Activated CD8-positive, alpha-beta memory T cell treated with anti-CD3 and anti-CD28 coated beads, Interleukin-2, amount 10 ng/mL, durations not matched to agents 7 days and 5 days (primary cell): ENCODE results near the gene TAMM41. TPM values are rescaled to one million over a fixed set of nuclear protein-coding genes. Genes with fewer than 3 reads are reported as not detected.

Source experiments
- ATAC-seq: fragments of 150-1000 bp; cut with Tn5 transposase; one replicate; pipeline ENCODE4 v1.10.0; 2021; ENCODE audit warnings: moderate library complexity
- CTCF ChIA-PET: fragments of 350-600 bp; sonication (Branson Sonifier 250); formaldehyde crosslinking; loops from one replicate; lab custom pipeline; 2021; ENCODE audit warnings: antibody characterized with exemption; lab: Charles Lee
- DNase-seq: peaks from one replicate; pipeline ENCODE4 v3.0.0-alpha.2; 2020
- H3K27ac Mint-ChIP-seq: one replicate; pipeline ENCODE4 v1.8.0; 2021; ENCODE audit warnings: mild to moderate bottlenecking, mixed read lengths
- H3K27me3 Mint-ChIP-seq: one replicate; pipeline ENCODE4 v1.8.0; 2021; ENCODE audit warnings: mixed read lengths
- H3K36me3 Mint-ChIP-seq: one replicate; pipeline ENCODE4 v1.8.0; 2021; ENCODE audit warnings: mild to moderate bottlenecking, mixed read lengths
- H3K4me1 Mint-ChIP-seq: one replicate; pipeline ENCODE4 v1.8.0; 2021; ENCODE audit warnings: mixed read lengths
- H3K4me3 Mint-ChIP-seq: one replicate; pipeline ENCODE4 v1.8.0; 2021; ENCODE audit warnings: mild to moderate bottlenecking, moderate library complexity, mixed read lengths
- H3K9me3 Mint-ChIP-seq: one replicate; pipeline ENCODE4 v1.8.0; 2022; ENCODE audit warnings: low read depth, mixed read lengths
- total RNA-seq, 2 experiments: library from RNA; stranded (reverse); gene quantifications; one replicate each; pipeline ENCODE4 v1.2.3, GENCODE V29; 2021

Gene TAMM41
- total RNA-seq, 2 experiments from 2014 or later, result 19.5 to 20.4 TPM

GRCh38 chr3:11832981-11833905 lies 13.4 kb downstream of the TAMM41 start:
- H3K27ac Mint-ChIP-seq, result no peak overlapping the region
- H3K27me3 Mint-ChIP-seq, result no peaks in the 10 kb centered on the region
- no peak for ATAC-seq
- DNase-seq, result no peak
- CTCF ChIA-PET, result interaction anchor here (1.4 kb wide), 1 partner anchor 13 kb away, joined by 4 read pairs; the partner anchor contains the start of gene TAMM41
- peaks cover 26% of the 10 kb centered on the region for H3K36me3 Mint-ChIP-seq
- H3K9me3 Mint-ChIP-seq, result no peaks in the 10 kb centered on the region
- no peaks in the 10 kb centered on the region for H3K4me1 Mint-ChIP-seq
- H3K4me3 Mint-ChIP-seq, result no peak overlapping the region

GRCh38 chr3:11829416-11829815 lies 17.3 kb downstream of the TAMM41 start:
- H3K9me3 Mint-ChIP-seq, result no peaks in the 10 kb centered on the region
- H3K4me1 Mint-ChIP-seq, result peaks cover 9% of the 10 kb centered on the region
- ATAC-seq (no peak), DNase-seq (no peak)
- no peaks in the 10 kb centered on the region for H3K27me3 Mint-ChIP-seq
- H3K27ac Mint-ChIP-seq, result no peak overlapping the region
- no peak overlapping the region for H3K4me3 Mint-ChIP-seq
- CTCF ChIA-PET, result no interaction called here
- H3K36me3 Mint-ChIP-seq, result peaks cover 36% of the 10 kb centered on the region

GRCh38 chr3:11826628-11827265 lies 19.9 kb downstream of the TAMM41 start:
- H3K9me3 Mint-ChIP-seq, result no peaks in the 10 kb centered on the region
- H3K4me3 Mint-ChIP-seq, result no peak overlapping the region
- H3K4me1 Mint-ChIP-seq, result peaks cover 18% of the 10 kb centered on the region
- CTCF ChIA-PET, result interaction anchor here (0.7 to 2.9 kb wide), 3 partner anchors 9 to 350 kb away, joined by 3 to 10 read pairs (median 7); no protein-coding TSS in a partner anchor
- peak overlapping the region; percentile 2 for H3K27ac Mint-ChIP-seq
- H3K36me3 Mint-ChIP-seq, result peaks cover 35% of the 10 kb centered on the region
- H3K27me3 Mint-ChIP-seq, result no peaks in the 10 kb centered on the region
- no peak for DNase-seq
- ATAC-seq, result no peak

- Mint-ChIP-seq H3K27me3 (no peaks in the 10 kb centered on the region), H3K36me3 (peaks cover 38% of the 10 kb centered on the region), H3K4me3 (no peak overlapping the region), H3K9me3 (no peaks in the 10 kb centered on the region), H3K4me1 (peaks cover 32% of the 10 kb centered on the region), H3K27ac (no peak overlapping the region)
- no peak for DNase-seq
- no peak for ATAC-seq
- CTCF ChIA-PET, result interaction anchor here (0.5 to 2.9 kb wide), 4 partner anchors 10 to 471 kb away, joined by 3 to 10 read pairs (median 5); partner anchors contain the start of gene TAMM41
Observed at GRCh38 chr3:11825301-11825700, 21.4 kb downstream of the TAMM41 start.

- H3K4me1 Mint-ChIP-seq, result peaks cover 45% of the 10 kb centered on the region
- peak overlapping the region; percentile 31 for H3K4me3 Mint-ChIP-seq
- no peaks in the 10 kb centered on the region for H3K27me3 Mint-ChIP-seq
- H3K36me3 Mint-ChIP-seq, result peaks cover 37% of the 10 kb centered on the region
- peak overlapping the region; percentile 72 for H3K27ac Mint-ChIP-seq
- no peaks in the 10 kb centered on the region for H3K9me3 Mint-ChIP-seq
- DNase-seq, result peak; percentile 77
- peak; percentile 93 for ATAC-seq
- CTCF ChIA-PET, result interaction anchor here (0.6 to 2.2 kb wide), 6 partner anchors 9 to 88 kb away, joined by 3 to 8 read pairs (median 3); no protein-coding TSS in a partner anchor
Observed at GRCh38 chr3:11820531-11821041, 26.1 kb downstream of the TAMM41 start.

GRCh38 chr3:11819146-11819689 lies 27.5 kb downstream of the TAMM41 start:
- CTCF ChIA-PET, result interaction anchor here (1.0 to 2.2 kb wide), 3 partner anchors 15 to 34 kb away, joined by 3 to 8 read pairs (median 3); partner anchors contain the start of gene TAMM41
- H3K36me3 Mint-ChIP-seq, result peaks cover 32% of the 10 kb centered on the region
- H3K4me3 Mint-ChIP-seq, result no peak overlapping the region
- no peak overlapping the region for H3K27ac Mint-ChIP-seq
- H3K9me3 Mint-ChIP-seq, result no peaks in the 10 kb centered on the region
- DNase-seq (no peak), ATAC-seq (no peak)
- no peaks in the 10 kb centered on the region for H3K27me3 Mint-ChIP-seq
- H3K4me1 Mint-ChIP-seq, result peaks cover 38% of the 10 kb centered on the region

GRCh38 chr3:11818033-11818432 lies 28.7 kb downstream of the TAMM41 start:
- Mint-ChIP-seq H3K27ac (no peak overlapping the region), H3K36me3 (peaks cover 34% of the 10 kb centered on the region), H3K4me3 (no peak overlapping the region), H3K4me1 (peaks cover 38% of the 10 kb centered on the region), H3K9me3 (no peaks in the 10 kb centered on the region), H3K27me3 (no peaks in the 10 kb centered on the region)
- ATAC-seq, result no peak
- CTCF ChIA-PET, result interaction anchor here (1.1 to 1.7 kb wide), 3 partner anchors 14 to 193 kb away, joined by 3 to 6 read pairs (median 3); partner anchors contain the start of gene TAMM41
- DNase-seq, result no peak

- H3K9me3 Mint-ChIP-seq, result no peaks in the 10 kb centered on the region
Observed at GRCh38 chr3:11815111-11815510, 31.6 kb downstream of the TAMM41 start.

GRCh38 chr3:11814663-11815062 lies 32.0 kb downstream of the TAMM41 start:
- Mint-ChIP-seq H3K27ac (no peak overlapping the region), H3K27me3 (no peaks in the 10 kb centered on the region), H3K36me3 (peaks cover 34% of the 10 kb centered on the region), H3K9me3 (no peaks in the 10 kb centered on the region), H3K4me1 (peaks cover 15% of the 10 kb centered on the region), H3K4me3 (no peak overlapping the region)
- ATAC-seq, result no peak
- CTCF ChIA-PET, result interaction anchor here (0.7 to 1.4 kb wide), 3 partner anchors 11 to 435 kb away, joined by 3 to 5 read pairs (median 4); no protein-coding TSS in a partner anchor
- DNase-seq, result no peak

More at GRCh38 chr3:11815111-11815510, 31.6 kb downstream of the TAMM41 start:
- DNase-seq (no peak), ATAC-seq (no peak)
- Mint-ChIP-seq H3K36me3 (peaks cover 36% of the 10 kb centered on the region), H3K4me3 (no peak overlapping the region), H3K27me3 (no peaks in the 10 kb centered on the region), H3K27ac (no peak overlapping the region), H3K4me1 (peaks cover 18% of the 10 kb centered on the region)
- CTCF ChIA-PET, result interaction anchor here (1.4 kb wide), 1 partner anchor 11 kb away, joined by 4 read pairs; no protein-coding TSS in a partner anchor

GRCh38 chr3:11810276-11810675 lies 36.4 kb downstream of the TAMM41 start:
- Mint-ChIP-seq H3K36me3 (peaks cover 34% of the 10 kb centered on the region), H3K9me3 (no peaks in the 10 kb centered on the region), H3K27ac (no peak overlapping the region), H3K4me1 (peaks cover 8% of the 10 kb centered on the region), H3K27me3 (no peaks in the 10 kb centered on the region), H3K4me3 (no peak overlapping the region)
- DNase-seq (no peak), ATAC-seq (no peak)
- CTCF ChIA-PET, result no interaction called here

GRCh38 chr3:11808231-11808630 lies 38.5 kb downstream of the TAMM41 start:
- H3K27me3 Mint-ChIP-seq, result no peaks in the 10 kb centered on the region
- no peak overlapping the region for H3K4me3 Mint-ChIP-seq
- DNase-seq (no peak), ATAC-seq (no peak)
- no peak overlapping the region for H3K27ac Mint-ChIP-seq
- H3K4me1 Mint-ChIP-seq, result peaks cover 9% of the 10 kb centered on the region
- no peaks in the 10 kb centered on the region for H3K9me3 Mint-ChIP-seq
- peaks cover 36% of the 10 kb centered on the region for H3K36me3 Mint-ChIP-seq
- CTCF ChIA-PET, result no interaction called here

- Mint-ChIP-seq H3K4me1 (peaks cover 9% of the 10 kb centered on the region), H3K27ac (no peak overlapping the region), H3K9me3 (peaks cover under 1% of the 10 kb centered on the region), H3K27me3 (no peaks in the 10 kb centered on the region), H3K36me3 (peaks cover 38% of the 10 kb centered on the region), H3K4me3 (no peak overlapping the region)
- ATAC-seq (no peak), DNase-seq (no peak)
- CTCF ChIA-PET, result no interaction called here
Observed at GRCh38 chr3:11807686-11808085, 39.0 kb downstream of the TAMM41 start.
